GM19099 (cell line): ENCODE data around the gene ATP11A.

ENCODE experiments used
- POLR2A ChIP-seq: IDR thresholded peaks from 3 replicates; pipeline ENCODE4 v1.6.1; 2011; ENCODE audit warnings: low read depth; ENCODE audit not compliant: insufficient read length; ENCODE audit errors: extremely low read depth

The ATP11A gene

GRCh38 chr13:112731667-112732616 lies 42.1 kb downstream of the ATP11A start:
- no peak for TF ChIP-seq POLR2A

DNA sequence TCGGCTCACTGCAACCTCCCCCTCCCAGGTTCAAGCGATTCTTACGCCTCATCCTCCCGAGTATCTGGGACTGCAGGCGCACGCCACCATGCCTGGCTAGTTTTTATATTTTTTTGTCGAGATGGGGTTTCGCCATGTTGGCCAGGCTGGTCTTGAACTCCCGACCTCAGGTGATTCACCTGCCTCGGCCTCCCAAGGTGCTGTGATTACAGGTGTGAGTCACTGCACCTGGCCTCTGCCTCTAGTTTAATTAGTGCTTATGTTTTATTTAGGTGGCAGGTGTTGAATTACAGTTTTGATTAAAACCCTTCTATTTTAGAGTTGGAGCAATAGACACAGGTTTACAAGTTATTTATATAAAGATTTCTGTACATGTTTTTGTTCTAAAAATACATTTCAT lies 42.8 kb downstream of the ATP11A start:
- TF ChIP-seq POLR2A: no peak

- TF ChIP-seq POLR2A: no peak
These were observed 43.3 kb downstream of the ATP11A start for GRCh38 chr13:112733112-112733511.

DNA sequence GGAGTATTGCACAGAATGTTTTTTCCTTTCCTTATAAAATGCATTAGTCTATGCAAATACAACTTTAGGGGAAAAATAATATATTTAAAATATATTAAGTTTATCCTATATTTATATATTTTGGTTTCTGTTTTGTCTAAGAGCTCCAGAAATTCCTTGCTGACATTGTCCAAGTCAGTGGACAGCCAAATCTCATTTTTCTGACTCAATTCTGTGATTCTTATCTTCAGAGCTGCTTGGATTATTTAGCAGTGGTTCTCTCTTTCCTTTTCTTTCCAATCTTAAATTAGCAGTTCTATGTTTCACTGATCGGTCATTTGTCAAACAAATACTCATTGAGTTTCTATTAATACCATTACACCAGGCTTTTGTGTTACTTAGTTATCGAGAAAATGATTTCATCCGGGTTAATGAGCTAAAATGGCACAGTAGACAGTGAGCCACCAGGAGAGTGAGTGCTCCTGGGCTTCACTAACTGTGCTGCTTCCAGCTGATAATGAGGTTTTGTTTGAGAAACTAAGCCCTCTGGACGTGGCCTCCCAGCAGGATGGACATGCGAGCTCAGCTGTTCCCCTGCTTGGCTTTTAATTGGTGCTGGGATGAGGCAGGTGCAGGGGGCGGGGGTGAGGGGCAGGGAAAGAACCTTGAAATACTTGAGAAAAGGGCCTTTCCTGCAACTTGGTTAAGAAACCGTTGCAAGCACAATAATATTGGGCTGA lies 44.0 kb downstream of the ATP11A start:
- TF ChIP-seq POLR2A: no peak

- no peak for TF ChIP-seq POLR2A
These were observed 45.1 kb downstream of the ATP11A start for GRCh38 chr13:112734696-112735547.

GRCh38 chr13:112735791-112736190 lies 46.0 kb downstream of the ATP11A start:
- no peak for TF ChIP-seq POLR2A

DNA sequence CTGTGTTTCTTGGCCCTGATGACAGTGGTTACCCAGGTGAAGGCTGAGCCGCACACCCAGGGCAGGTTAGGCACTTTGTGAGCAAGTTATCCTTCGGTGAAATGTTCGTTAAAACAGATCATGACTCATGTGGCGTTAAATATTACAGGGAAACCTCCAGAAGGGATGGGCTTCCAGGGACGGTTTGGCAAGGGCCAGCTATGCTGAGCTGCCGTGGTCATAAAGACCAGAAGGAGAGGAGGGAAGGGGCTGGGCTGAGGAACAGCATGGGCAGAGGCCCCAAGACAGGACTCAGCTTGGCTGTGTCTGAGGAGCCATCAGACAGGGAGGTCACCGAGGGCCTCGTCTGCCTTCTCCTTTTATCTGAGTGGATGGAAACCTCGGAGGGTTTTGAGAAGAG lies 47.5 kb downstream of the ATP11A start:
- no peak for TF ChIP-seq POLR2A

DNA sequence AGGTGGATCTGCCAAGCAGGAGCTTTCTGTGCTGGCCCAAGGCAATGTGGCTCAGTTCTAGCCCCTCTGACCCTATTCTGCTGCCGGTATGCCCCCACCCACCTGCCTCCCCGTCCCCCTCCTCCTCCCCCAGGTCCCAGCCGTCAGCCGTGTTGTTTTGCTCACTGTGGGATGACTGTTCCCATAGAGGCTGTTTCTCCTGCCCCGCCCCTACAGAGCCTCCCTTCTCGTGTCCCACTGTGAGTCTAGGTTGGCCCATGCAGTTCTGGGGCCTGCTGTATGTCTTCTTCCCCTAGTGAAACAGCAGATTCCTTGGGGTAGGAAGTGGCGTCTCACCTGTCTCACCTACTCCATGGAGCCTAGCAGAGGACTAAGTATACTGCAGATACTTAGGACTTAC lies 48.8 kb downstream of the ATP11A start:
- TF ChIP-seq POLR2A: no peak

DNA sequence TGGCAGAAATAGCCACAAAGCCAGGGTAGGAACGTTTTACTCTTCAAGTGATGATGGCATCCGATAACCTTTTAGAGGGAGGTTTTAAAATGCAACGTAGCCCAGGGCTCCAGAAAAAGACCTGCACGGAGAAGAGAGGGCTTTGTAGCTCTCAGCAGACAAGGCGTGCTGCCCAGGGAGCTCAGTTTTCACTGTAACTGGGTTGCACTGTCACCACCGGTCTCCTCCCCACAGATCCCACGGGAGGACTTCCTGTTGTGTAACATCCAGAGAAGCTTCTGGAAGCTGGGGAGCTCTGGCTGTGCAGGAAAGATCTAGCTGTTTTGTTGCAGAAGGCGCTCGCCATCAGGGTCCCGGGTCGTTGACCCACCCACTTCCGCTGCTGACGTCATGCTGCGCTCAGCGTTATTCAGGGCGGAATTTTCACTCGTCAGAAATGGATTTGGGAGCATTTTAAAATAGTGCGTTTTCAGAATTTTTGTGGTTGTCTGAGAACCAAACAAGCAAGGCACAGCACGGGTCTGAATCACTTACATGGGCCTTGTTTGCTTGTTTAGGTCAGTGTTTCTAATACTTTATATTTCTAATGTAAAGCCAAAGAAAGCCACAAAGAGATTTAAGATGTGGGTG lies 50.8 kb downstream of the ATP11A start:
- TF ChIP-seq POLR2A: no peak

DNA sequence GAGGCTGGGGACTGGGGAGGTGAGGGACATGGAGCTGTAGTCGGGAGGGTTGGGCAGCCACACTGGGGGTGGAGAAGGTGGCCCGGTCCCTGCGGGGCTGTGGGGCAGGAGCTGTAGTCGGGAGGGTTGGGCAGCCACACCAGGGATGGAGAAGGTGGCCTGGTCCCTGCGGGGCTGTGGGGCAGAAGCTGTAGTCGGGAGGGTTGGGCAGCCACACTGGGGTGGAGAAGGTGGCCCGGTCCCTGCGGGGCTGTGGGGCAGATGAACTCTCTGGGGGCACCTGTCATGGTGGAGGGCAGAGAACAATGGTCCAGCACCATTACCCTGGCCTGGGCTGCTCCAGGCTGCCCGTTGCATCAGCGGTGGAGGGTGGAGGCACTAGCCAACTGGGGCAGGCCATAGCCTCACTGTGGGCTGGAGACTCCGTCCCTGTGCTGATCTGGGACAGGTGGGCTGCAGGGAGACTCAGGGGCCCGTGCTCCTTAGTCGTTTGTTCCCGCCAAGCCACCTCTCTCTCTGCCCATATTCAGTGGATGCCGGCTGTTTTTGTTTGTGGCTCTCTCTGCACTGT lies 51.4 kb downstream of the ATP11A start:
- no peak for TF ChIP-seq POLR2A

DNA sequence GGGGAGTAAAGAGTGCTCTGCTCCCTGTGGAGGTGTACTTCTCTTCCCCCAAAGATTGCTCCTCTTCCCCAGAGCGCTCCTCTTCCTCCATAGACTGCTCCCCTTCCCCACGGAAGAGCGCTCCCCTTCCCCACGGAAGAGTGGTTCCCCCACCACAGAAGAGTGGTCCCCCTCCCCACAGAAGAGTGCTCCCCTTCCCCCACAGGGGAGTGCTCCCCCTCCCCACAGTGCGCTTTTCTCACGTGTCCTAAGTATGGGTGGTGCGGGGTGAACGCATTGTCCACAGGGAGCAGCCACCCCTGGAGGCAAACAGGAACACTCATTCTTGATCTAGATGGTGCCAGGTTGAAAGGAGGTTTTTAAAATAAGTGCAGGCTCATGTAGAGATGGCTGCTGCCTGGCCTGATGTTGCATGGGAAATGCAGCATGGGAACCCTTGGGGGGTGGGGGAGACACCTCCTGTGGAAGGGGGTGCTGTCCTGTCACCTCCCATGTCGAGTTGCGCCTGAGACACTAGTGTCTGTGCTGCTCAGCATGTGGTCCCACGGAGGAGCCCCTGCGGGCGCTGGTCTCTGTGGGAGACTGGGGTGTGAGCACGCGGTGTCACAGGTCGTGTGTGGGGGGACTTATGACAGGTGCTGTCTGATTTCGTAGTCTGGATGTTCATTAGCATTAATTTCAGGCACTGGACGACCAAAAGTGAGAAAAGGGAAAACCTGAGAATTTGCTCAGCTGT lies 52.2 kb downstream of the ATP11A start:
- TF ChIP-seq POLR2A: no peak

DNA sequence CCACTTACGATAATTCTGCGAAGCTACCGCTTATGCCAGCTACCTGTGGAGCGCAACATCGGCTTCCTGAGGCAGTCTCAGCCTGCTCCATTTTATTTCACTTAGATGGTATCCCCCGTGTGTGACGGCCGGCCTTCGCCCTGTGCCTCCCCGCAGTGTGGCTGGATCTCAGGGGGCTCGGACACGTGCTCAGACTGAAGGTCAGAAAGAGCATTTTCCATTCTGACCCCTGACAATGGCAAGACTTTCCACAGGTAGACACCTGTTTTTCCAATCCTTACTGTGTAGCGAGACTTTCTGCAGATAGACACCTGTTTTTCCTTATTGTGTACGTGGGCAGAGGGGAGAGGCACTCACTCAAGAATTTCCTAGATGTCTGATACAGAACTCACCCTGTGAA lies 52.7 kb downstream of the ATP11A start:
- TF ChIP-seq POLR2A: no peak

DNA sequence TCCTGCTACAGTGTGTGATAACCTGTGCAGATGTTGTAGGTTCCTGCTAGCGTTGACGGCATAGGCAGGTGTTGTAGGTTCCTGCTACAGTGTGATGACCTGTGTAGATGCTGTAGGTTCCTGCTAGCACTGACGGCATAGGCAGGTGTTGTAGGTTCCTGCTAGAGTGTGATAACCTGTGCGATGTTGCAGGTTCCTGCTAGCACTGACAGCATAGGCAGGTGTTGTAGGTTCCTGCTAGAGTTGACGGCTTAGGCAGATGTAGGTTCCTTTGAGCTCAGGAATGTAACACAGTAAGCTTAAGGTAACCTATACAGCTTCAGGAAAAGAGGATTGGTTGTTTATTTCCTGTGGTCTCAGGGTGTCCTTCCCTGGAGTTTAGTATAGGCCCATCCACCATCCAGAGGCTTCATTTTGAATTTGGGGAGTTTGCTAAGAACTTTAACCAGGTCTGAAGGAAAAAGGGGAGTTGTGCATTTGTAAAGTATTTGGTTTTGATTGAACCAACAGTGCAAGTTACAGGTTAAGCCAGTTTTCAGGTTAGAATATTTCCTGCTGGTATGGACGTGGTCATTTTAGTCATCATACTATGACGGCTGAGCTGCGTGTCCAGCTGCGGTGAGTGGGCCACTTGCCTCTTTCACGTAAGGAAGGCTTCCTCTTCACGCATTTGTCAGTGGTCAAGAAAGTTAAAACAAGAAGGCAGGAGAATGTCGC lies 53.8 kb downstream of the ATP11A start:
- no peak for TF ChIP-seq POLR2A
